Chondrocyte (in vitro differentiated cells): ENCODE results near the gene DOCK2. TPM values are rescaled to one million over a fixed set of nuclear protein-coding genes. Genes with fewer than 3 reads are reported as not detected.

Experiments used
- DNase-seq: peaks from one replicate; pipeline ENCODE4 v3.0.0; 2021; ENCODE audit warnings: mixed read lengths, low spot score
- H3K27ac Mint-ChIP-seq: one replicate; pipeline ENCODE4 v1.8.0; 2021; ENCODE audit warnings: mild to moderate bottlenecking, moderate library complexity, mixed read lengths; ENCODE audit not compliant: unreplicated experiment
- H3K27me3 Mint-ChIP-seq: 2 replicates; pipeline ENCODE4 v1.8.0; 2021; ENCODE audit warnings: low read depth, mixed read lengths
- H3K36me3 Mint-ChIP-seq: 2 replicates; pipeline ENCODE4 v1.8.0; 2021; ENCODE audit warnings: low read depth, mixed read lengths
- H3K4me1 Mint-ChIP-seq: 2 replicates; pipeline ENCODE4 v1.8.0; 2021; ENCODE audit warnings: low read depth, mild to moderate bottlenecking, mixed read lengths
- H3K4me3 Mint-ChIP-seq: one replicate; pipeline ENCODE4 v1.8.0; 2021; ENCODE audit warnings: mild to moderate bottlenecking, moderate library complexity, mixed read lengths; ENCODE audit not compliant: unreplicated experiment
- H3K9me3 Mint-ChIP-seq: 2 replicates; pipeline ENCODE4 v1.8.0; 2021; ENCODE audit warnings: low read depth, mixed read lengths
- total RNA-seq: library from RNA; stranded (reverse); gene quantifications from 3 replicates; pipeline ENCODE4 v1.2.1, GENCODE V29; 2021
- TF ChIP-seq, protein P1 (sequence below): fragments of 200-600 bp; sonication (generic); IDR thresholded peaks from 2 replicates; pipeline ENCODE4 v1.5.0; 2021; ENCODE audit warnings: antibody characterized with exemption, mild to moderate bottlenecking, moderate library complexity

DOCK2 gene
- total RNA-seq, 1 donor from 2014 or later, result 3.1 TPM

- no peak overlapping the region for H3K4me3 Mint-ChIP-seq
- no peaks in the 10 kb centered on the region for H3K9me3 Mint-ChIP-seq
- H3K36me3 Mint-ChIP-seq, result no peaks in the 10 kb centered on the region
- no peak for DNase-seq
- H3K27me3 Mint-ChIP-seq, result peaks cover 8% of the 10 kb centered on the region
- TF ChIP-seq, protein P1, sequence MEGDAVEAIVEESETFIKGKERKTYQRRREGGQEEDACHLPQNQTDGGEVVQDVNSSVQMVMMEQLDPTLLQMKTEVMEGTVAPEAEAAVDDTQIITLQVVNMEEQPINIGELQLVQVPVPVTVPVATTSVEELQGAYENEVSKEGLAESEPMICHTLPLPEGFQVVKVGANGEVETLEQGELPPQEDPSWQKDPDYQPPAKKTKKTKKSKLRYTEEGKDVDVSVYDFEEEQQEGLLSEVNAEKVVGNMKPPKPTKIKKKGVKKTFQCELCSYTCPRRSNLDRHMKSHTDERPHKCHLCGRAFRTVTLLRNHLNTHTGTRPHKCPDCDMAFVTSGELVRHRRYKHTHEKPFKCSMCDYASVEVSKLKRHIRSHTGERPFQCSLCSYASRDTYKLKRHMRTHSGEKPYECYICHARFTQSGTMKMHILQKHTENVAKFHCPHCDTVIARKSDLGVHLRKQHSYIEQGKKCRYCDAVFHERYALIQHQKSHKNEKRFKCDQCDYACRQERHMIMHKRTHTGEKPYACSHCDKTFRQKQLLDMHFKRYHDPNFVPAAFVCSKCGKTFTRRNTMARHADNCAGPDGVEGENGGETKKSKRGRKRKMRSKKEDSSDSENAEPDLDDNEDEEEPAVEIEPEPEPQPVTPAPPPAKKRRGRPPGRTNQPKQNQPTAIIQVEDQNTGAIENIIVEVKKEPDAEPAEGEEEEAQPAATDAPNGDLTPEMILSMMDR, result no peak
- H3K4me1 Mint-ChIP-seq, result no peaks in the 10 kb centered on the region
- no peak overlapping the region for H3K27ac Mint-ChIP-seq
These were observed 368.9 kb downstream of the DOCK2 start for GRCh38 chr5:170006021-170006420.

DNA sequence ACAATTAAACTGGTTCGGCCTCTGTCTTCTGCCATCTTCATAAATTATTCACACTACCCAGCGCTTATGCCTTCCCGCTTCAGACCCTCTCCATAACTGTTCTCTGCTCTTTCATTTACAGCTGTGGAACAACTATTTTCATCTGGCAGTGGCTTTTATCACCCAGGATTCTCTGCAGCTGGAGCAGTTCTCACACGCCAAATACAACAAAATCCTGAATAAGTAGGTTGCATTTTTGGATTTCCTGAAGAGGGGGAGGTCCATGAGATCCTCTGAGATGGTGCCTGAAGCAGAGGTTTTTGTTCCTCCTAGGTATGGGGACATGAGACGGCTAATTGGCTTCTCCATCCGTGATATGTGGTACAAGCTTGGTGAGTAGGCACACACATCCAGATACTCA lies 371.3 kb downstream of the DOCK2 start:
- Mint-ChIP-seq H3K4me1 (no peaks in the 10 kb centered on the region), H3K9me3 (peaks cover 5% of the 10 kb centered on the region), H3K36me3 (no peaks in the 10 kb centered on the region), H3K27ac (no peak overlapping the region), H3K4me3 (no peak overlapping the region), H3K27me3 (peaks cover 8% of the 10 kb centered on the region)
- TF ChIP-seq, protein P1, result no peak
- DNase-seq, result no peak

DNA sequence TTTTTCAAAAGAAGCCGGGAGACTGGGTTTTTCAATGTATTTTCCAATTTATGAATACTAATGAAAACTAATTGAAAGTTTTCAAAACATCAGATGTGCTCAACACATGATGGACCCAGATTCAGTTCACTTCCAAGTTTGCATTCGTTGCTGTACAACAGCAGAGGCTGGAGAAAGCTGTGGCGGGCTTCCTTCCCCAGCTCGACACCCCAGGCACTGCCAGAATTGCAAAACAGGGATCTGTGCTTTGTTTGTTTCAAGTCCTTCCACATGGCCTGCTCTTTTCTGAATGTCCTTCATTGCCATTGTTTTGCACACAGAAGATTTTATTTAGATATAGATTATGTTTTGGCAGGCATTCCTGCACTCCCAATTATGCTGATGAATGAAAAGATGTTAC lies 373.5 kb downstream of the DOCK2 start:
- Mint-ChIP-seq H3K27me3 (peaks cover 8% of the 10 kb centered on the region), H3K36me3 (no peaks in the 10 kb centered on the region), H3K9me3 (peaks cover 5% of the 10 kb centered on the region), H3K4me3 (no peak overlapping the region), H3K4me1 (no peaks in the 10 kb centered on the region), H3K27ac (no peak overlapping the region)
- TF ChIP-seq, protein P1, result no peak
- no peak for DNase-seq

DNA sequence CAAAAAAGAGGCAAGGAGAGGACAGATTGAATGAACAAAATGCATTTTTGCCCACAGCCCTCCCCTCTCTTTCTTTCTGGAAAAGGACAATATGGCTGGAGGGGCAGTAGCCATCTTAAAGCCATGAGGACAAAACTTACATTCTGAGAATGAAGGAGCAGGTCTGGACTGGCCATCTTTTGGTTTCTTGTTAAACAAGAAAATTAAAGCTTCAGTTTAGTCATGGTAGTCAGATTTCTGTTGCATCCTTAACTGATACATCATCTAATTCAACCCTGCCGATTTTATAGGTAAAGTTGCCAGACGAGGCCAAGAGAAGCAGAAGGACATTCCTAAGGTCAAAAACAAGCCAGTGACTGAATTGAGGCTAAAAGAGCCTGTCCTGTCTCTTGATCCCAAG lies 374.7 kb downstream of the DOCK2 start:
- TF ChIP-seq, protein P1, result no peak
- peaks cover 7% of the 10 kb centered on the region for H3K27me3 Mint-ChIP-seq
- H3K9me3 Mint-ChIP-seq, result peaks cover 5% of the 10 kb centered on the region
- H3K4me1 Mint-ChIP-seq, result no peaks in the 10 kb centered on the region
- no peak for DNase-seq
- H3K36me3 Mint-ChIP-seq, result no peaks in the 10 kb centered on the region
- H3K4me3 Mint-ChIP-seq, result no peak overlapping the region
- H3K27ac Mint-ChIP-seq, result no peak overlapping the region

DNA sequence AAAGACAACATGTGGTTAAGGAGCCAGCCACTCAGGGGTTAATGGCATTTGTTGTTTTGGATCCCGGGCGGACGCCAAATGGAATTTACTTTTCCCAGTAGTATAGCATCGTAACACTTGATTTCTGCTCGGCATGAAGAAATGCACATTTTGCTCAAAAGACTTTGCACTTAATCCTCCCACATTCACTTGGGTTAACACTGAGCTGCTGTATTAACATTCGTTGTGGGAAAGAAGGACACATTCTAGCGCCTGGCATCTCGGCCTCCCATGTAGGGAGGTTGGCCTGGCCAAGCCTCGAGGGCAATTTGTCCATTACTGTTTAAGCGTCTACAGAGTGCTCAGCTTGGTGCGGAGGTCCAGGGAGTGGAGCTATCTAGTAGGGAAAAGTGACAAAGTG lies 375.5 kb downstream of the DOCK2 start:
- no peaks in the 10 kb centered on the region for H3K4me1 Mint-ChIP-seq

More for the DNA sequence above, 375.5 kb downstream of the DOCK2 start:
- Mint-ChIP-seq H3K36me3 (no peaks in the 10 kb centered on the region), H3K9me3 (peaks cover 5% of the 10 kb centered on the region), H3K27me3 (peaks cover 7% of the 10 kb centered on the region), H3K27ac (no peak overlapping the region), H3K4me3 (no peak overlapping the region)
- TF ChIP-seq, protein P1, result no peak
- DNase-seq, result no peak
